Memory B cell (primary cell): Measurements from ENCODE around the gene CNDP2.
"Not testable (repeated sequence)": the region's sequence is repeated elsewhere in the genome, so short reads cannot be mapped to it uniquely, and the experiment has no call there.

Source experiments
- ATAC-seq: fragments of 150-1000 bp; cut with Tn5 transposase; 2 replicates; pipeline ENCODE4 v1.10.0; 2021; ENCODE audit warnings: low read depth, mild to moderate bottlenecking, moderate library complexity
- DNase-seq, 2 donors: peaks; one replicate each; pipeline ENCODE4 v3.0.0; 2022; ENCODE audit warnings: low spot score in 2 of 2
- H3K27ac Mint-ChIP-seq: one replicate; pipeline ENCODE4 v1.8.0; 2022; ENCODE audit warnings: mild to moderate bottlenecking, moderate library complexity, mixed read lengths
- H3K27me3 Mint-ChIP-seq: one replicate; pipeline ENCODE4 v1.8.0; 2022; ENCODE audit warnings: mixed read lengths
- H3K36me3 Mint-ChIP-seq: one replicate; pipeline ENCODE4 v1.8.0; 2022; ENCODE audit warnings: mild to moderate bottlenecking, mixed read lengths
- H3K4me1 Mint-ChIP-seq: one replicate; pipeline ENCODE4 v1.8.0; 2022; ENCODE audit warnings: mixed read lengths
- H3K4me3 Mint-ChIP-seq: one replicate; pipeline ENCODE4 v1.8.0; 2022; ENCODE audit warnings: mild to moderate bottlenecking, moderate library complexity, mixed read lengths
- H3K9me3 Mint-ChIP-seq: one replicate; pipeline ENCODE4 v1.8.0; 2022; ENCODE audit warnings: mixed read lengths

Gene CNDP2

DNA sequence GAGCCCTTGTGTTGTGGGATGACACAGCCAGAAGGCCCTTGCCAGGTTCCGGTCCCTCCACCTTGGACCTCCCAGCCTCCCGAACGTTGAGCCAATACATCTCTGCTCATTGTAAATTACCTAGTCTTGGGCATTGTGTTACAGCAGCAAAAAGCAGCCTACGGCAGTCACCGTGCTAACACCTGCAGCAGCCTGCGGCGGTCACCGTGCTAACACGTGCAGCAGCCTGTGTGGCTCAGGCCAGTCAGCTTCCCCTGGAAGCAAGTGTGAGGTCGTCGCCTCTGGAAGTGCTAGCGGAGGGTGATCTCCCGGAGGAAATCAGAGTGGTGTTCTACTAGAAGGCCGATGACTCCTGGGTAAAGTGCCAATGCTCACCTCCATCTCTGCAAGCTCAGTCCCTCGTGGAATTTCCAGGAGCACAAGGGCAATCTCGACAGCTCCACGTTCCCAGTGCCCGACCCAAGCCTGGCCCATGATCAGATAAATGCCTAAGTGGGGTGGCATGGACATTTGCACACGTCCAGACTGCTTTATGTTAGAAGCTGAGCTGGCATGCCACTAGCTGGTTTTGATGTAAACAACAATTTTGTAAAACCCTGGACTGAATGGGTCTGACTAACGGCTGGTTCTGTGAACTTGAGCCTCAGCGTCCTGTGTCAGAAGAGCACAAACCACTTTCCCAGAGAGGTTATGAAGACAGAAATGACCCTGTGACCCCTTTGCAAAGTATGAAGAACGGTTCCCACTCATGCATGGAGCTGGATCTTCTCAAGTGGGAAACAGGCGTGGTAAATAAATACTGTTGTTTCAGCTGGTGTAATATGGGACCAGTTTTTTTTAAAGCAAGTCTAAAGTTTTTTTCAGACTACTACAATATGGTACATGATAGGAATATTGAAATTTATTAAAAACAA, 26.7 kb downstream of the CNDP2 start:
- Mint-ChIP-seq H3K36me3 (peaks cover 37% of the 10 kb centered on the region), H3K27ac (no peak overlapping the region), H3K4me1 (no peaks in the 10 kb centered on the region), H3K9me3 (no peaks in the 10 kb centered on the region), H3K4me3 (no peak overlapping the region), H3K27me3 (no peaks in the 10 kb centered on the region)
- ATAC-seq (no peak), DNase-seq (no peak)

GRCh38 chr18:74524097-74524496, 27.9 kb downstream of the CNDP2 start:
- H3K4me1 Mint-ChIP-seq, result no peaks in the 10 kb centered on the region
- ATAC-seq (no peak), DNase-seq (no peak)
- H3K36me3 Mint-ChIP-seq, result peaks cover 30% of the 10 kb centered on the region
- H3K4me3 Mint-ChIP-seq, result no peak overlapping the region
- H3K27me3 Mint-ChIP-seq, result no peaks in the 10 kb centered on the region
- no peaks in the 10 kb centered on the region for H3K9me3 Mint-ChIP-seq
- H3K27ac Mint-ChIP-seq, result no peak overlapping the region

DNA sequence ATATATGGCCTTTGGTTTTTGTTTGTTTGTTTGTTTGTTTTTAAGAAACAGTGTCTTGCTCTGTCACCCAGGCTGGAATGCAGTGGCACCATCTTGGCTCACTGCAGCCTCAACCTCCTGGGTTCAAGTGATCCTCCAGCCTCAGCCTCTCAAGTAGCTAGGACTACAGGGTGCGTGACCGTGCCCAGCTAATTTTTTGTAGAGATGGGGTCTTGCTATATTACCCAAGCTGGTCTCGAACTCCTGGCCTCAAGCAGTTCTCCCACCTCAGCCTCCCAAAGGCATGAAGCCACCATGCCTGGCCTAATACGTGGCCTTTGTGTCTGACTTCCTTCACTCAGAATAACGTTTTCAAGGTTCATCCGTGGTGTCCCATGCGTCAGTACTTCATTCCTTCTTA, 28.8 kb downstream of the CNDP2 start:
- peaks cover 22% of the 10 kb centered on the region for H3K36me3 Mint-ChIP-seq
- H3K27ac Mint-ChIP-seq, H3K9me3 Mint-ChIP-seq, H3K4me1 Mint-ChIP-seq, ATAC-seq, H3K4me3 Mint-ChIP-seq, H3K27me3 Mint-ChIP-seq, DNase-seq: not testable (repeated sequence)

DNA sequence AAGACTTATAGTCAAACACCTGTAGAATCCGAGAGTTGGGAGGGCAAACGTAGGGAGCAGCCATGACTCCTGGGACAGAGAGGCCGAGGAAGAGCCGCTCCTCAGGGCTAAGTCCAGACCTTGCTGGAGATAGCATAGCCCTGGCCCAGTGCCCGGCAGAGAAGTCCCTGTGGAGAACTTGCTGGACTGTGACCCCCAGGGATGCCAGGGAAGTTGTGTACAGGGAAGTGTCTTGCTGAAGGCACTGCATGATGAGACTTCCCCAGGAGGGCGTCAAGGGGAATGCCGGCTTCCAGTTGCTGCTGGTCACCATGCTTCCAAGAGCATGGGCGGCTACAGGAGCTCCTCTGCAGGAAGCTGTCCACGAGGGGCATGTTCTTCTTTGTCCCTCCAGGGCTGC, 29.6 kb downstream of the CNDP2 start:
- Mint-ChIP-seq H3K27ac (no peak overlapping the region), H3K4me1 (no peaks in the 10 kb centered on the region), H3K9me3 (no peaks in the 10 kb centered on the region), H3K36me3 (peaks cover 13% of the 10 kb centered on the region), H3K27me3 (no peaks in the 10 kb centered on the region), H3K4me3 (no peak overlapping the region)
- ATAC-seq, result no peak
- no peak for DNase-seq

DNA sequence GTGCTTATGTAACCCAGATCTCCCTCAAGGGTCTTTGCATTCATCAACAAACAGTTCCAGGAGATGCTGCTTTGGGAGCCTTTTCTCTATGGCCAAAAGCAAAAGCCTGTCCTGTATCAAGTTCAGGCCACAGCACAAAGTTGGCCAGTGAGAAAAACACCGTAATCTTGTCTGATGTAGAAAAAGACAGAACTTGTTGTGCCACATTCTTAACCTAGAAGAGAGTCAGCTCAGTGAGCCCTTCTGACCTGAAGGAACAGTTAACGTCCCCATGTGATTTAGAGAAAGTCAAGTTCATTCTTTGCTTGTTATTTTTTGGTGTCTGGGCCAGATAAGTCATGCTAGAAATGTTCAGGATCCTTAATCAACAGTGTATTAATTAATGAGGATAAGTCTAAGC, 30.3 kb downstream of the CNDP2 start:
- ATAC-seq, result no peak
- Mint-ChIP-seq H3K4me3 (no peak overlapping the region), H3K4me1 (no peaks in the 10 kb centered on the region), H3K9me3 (no peaks in the 10 kb centered on the region), H3K27ac (no peak overlapping the region), H3K36me3 (peaks cover 6% of the 10 kb centered on the region), H3K27me3 (no peaks in the 10 kb centered on the region)
- no peak for DNase-seq

- no peaks in the 10 kb centered on the region for H3K4me1 Mint-ChIP-seq
- H3K9me3 Mint-ChIP-seq, result no peaks in the 10 kb centered on the region
- no peak overlapping the region for H3K27ac Mint-ChIP-seq
- H3K27me3 Mint-ChIP-seq, result no peaks in the 10 kb centered on the region
- peak; percentile 66 for ATAC-seq
- H3K36me3 Mint-ChIP-seq, result peaks cover 2% of the 10 kb centered on the region
- H3K4me3 Mint-ChIP-seq, result no peak overlapping the region
- no peak for DNase-seq
Measured at GRCh38 chr18:74528478-74528877, 32.3 kb downstream of the CNDP2 start.

DNA sequence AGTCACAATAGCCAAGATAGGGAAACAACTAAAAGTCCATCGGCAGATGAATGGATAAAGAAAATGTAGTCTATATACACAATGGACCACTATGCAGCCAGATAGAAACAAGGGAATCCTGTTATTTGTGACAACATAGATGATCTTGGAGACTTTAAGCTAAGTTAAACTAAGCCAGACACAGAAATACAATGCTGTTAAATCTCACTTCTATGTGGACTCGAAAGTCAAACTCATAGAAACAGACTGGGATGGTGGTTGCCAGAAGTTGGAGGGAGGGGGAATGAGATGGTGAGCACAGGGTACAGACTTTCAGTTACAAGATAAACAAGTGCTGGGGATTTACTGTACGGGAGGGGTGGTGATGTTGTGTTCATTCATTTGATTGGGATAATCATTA, 32.8 kb downstream of the CNDP2 start:
- ATAC-seq, result no peak
- no peaks in the 10 kb centered on the region for H3K27me3 Mint-ChIP-seq

DNA sequence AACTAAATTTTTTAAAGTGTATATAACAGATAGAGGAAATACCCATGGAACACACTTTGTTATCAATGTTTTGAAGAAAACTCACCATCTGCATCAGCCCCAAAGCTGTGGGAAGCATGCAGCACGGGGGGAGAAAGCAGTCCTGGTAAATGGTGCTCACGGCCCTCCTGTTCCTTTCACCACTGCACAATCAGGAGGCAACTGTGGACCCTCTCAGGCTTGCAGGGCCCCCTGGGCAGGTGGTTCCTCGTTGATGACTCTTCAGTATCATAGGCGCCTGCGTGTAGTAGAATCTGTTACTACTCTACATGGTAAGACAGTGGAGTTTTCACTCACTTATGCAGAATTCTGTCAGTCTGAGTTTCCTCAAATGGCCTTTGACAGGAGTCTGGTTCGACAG, 33.2 kb downstream of the CNDP2 start:
- Mint-ChIP-seq H3K4me1 (no peaks in the 10 kb centered on the region), H3K27me3 (no peaks in the 10 kb centered on the region), H3K9me3 (no peaks in the 10 kb centered on the region), H3K36me3 (peaks cover 2% of the 10 kb centered on the region), H3K4me3 (no peak overlapping the region), H3K27ac (no peak overlapping the region)
- ATAC-seq (no peak), DNase-seq (no peak)

More for the DNA sequence above, 32.8 kb downstream of the CNDP2 start:
- no peaks in the 10 kb centered on the region for H3K4me1 Mint-ChIP-seq
- DNase-seq, result no peak
- no peak overlapping the region for H3K27ac Mint-ChIP-seq
- H3K9me3 Mint-ChIP-seq, result no peaks in the 10 kb centered on the region
- H3K36me3 Mint-ChIP-seq, result peaks cover 2% of the 10 kb centered on the region
- H3K4me3 Mint-ChIP-seq, result no peak overlapping the region

GRCh38 chr18:74529811-74530583, 33.8 kb downstream of the CNDP2 start:
- no peak overlapping the region for H3K4me3 Mint-ChIP-seq
- H3K27ac Mint-ChIP-seq, result no peak overlapping the region
- ATAC-seq (no peak), DNase-seq (no peak)
- H3K27me3 Mint-ChIP-seq, result no peaks in the 10 kb centered on the region
- H3K4me1 Mint-ChIP-seq, result no peaks in the 10 kb centered on the region
- H3K9me3 Mint-ChIP-seq, result no peaks in the 10 kb centered on the region
- H3K36me3 Mint-ChIP-seq, result peaks cover 2% of the 10 kb centered on the region

DNA sequence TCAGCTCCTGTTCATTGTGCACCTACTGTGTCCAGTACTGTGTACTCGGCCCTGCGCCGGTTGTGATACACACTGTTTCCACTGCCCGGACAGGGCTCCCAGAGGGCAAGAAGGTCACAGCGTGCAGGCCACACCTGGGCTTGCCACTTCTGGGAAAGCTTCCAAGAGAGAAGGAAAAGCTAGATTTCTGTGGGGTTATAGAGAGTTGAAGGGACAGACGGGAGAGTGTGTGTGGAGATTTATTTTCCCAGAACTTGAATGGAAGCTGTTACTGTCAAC, 34.4 kb downstream of the CNDP2 start:
- H3K36me3 Mint-ChIP-seq, result no peaks in the 10 kb centered on the region
- H3K27ac Mint-ChIP-seq, result no peak overlapping the region
- no peaks in the 10 kb centered on the region for H3K27me3 Mint-ChIP-seq
- no peak for DNase-seq
- H3K9me3 Mint-ChIP-seq, result no peaks in the 10 kb centered on the region
- no peak overlapping the region for H3K4me3 Mint-ChIP-seq
- H3K4me1 Mint-ChIP-seq, result no peaks in the 10 kb centered on the region
- no peak for ATAC-seq

- Mint-ChIP-seq H3K27me3 (no peaks in the 10 kb centered on the region), H3K9me3 (no peaks in the 10 kb centered on the region), H3K4me3 (no peak overlapping the region), H3K36me3 (no peaks in the 10 kb centered on the region), H3K27ac (no peak overlapping the region), H3K4me1 (no peaks in the 10 kb centered on the region)
- no peak for DNase-seq
- ATAC-seq, result no peak
Measured at GRCh38 chr18:74531043-74531442, 34.9 kb downstream of the CNDP2 start.

- Mint-ChIP-seq H3K27me3 (peaks cover 2% of the 10 kb centered on the region), H3K27ac (no peak overlapping the region), H3K9me3 (no peaks in the 10 kb centered on the region), H3K36me3 (no peaks in the 10 kb centered on the region), H3K4me1 (no peaks in the 10 kb centered on the region), H3K4me3 (no peak overlapping the region)
- no peak for ATAC-seq
- DNase-seq, result no peak
Measured at GRCh38 chr18:74532511-74533025, 36.4 kb downstream of the CNDP2 start.

GRCh38 chr18:74533666-74534065, 37.5 kb downstream of the CNDP2 start:
- H3K27ac Mint-ChIP-seq, result no peak overlapping the region
- no peaks in the 10 kb centered on the region for H3K36me3 Mint-ChIP-seq
- ATAC-seq (no peak), DNase-seq (no peak)
- no peaks in the 10 kb centered on the region for H3K9me3 Mint-ChIP-seq
- peaks cover 2% of the 10 kb centered on the region for H3K27me3 Mint-ChIP-seq
- no peaks in the 10 kb centered on the region for H3K4me1 Mint-ChIP-seq
- H3K4me3 Mint-ChIP-seq, result no peak overlapping the region

DNA sequence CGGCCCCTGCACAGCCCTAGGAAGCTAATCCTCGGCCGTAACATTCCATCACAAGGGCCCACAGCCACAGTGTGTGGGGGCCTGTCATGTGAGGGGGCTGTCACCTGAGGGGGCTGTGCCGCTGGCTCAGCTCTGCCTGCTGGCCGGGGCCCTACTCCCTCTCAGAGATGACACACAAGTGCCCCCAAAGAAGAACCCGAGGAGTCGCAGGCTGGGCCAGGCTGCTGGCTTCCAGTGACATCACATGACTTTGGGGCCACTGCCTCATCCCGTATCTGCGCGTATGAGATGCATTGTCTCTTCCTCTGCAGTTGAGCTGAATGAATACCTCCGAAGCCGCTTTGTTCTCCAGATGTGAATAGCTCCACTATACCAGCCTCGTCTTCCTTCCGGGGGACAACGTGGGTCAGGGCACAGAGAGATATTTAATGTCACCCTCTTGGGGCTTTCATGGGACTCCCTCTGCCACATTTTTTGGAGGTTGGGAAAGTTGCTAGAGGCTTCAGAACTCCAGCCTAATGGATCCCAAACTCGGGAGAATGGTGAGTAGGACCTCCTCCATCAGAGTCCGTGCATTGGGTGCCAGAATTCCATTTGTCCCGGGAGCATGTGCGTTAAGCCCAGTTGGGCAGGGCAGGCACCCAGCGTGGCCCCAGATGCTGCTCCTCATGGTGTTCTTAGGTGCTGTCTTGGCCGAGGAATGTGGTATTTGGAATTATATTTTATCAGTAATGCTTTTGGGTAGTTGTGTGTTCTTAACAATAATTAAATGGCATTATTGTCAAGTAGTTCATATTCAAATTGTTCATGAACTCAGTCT, 38.2 kb downstream of the CNDP2 start, which contains the start of gene CNDP1:
Gene CNDP1 (plus strand): TSS at position 351 of the 820 bp plus-strand sequence. CDS start 168 bp downstream, at position 519.
- DNase-seq (no peak), ATAC-seq (no peak)
- H3K27ac Mint-ChIP-seq, result no peak within 1 kb of the TSS
- H3K36me3 Mint-ChIP-seq, result no peaks in the 10 kb centered on the region
- H3K27me3 Mint-ChIP-seq, result peaks cover 2% of the 10 kb centered on the region
- no peaks in the 10 kb centered on the region for H3K9me3 Mint-ChIP-seq
- no peak within 1 kb of the TSS for H3K4me3 Mint-ChIP-seq
- H3K4me1 Mint-ChIP-seq, result no peaks in the 10 kb centered on the region
